Fibroblast of lung (primary cell): ENCODE data around the gene RAB28. TPM values are rescaled to one million over a fixed set of nuclear protein-coding genes. Genes with fewer than 3 reads are reported as not detected.
"Not testable (repeated sequence)": the region's sequence is repeated elsewhere in the genome, so short reads cannot be mapped to it uniquely, and the experiment has no call there.

Source experiments
- DNase-seq, 2 donors: peaks; one replicate each; pipeline versions ENCODE4 v3.0.0 to v3.0.0-alpha.2; 2010; ENCODE audit warnings: low read depth in 2 of 2
- H2AFZ ChIP-seq: 2 replicates; pipeline ENCODE4 v1.5.1; 2012; ENCODE audit warnings: low read length, control low read depth, inconsistent platforms
- H3K27ac ChIP-seq: 2 replicates; pipeline ENCODE4 v1.5.1; 2011; ENCODE audit warnings: low read length, control low read depth; ENCODE audit not compliant: insufficient read depth
- H3K27me3 ChIP-seq: 2 replicates; pipeline ENCODE4 v1.5.1; 2011; ENCODE audit warnings: mild to moderate bottlenecking, low read length; ENCODE audit not compliant: control insufficient read depth, insufficient read depth
- H3K36me3 ChIP-seq: 2 replicates; pipeline ENCODE4 v1.5.1; 2011; ENCODE audit warnings: low read length; ENCODE audit not compliant: control insufficient read depth, insufficient read depth
- H3K4me1 ChIP-seq: 2 replicates; pipeline ENCODE4 v1.5.1; 2011; ENCODE audit warnings: low read length; ENCODE audit not compliant: control insufficient read depth, insufficient read depth; ENCODE audit errors: extremely low read depth
- H3K4me2 ChIP-seq: 2 replicates; pipeline ENCODE4 v1.5.1; 2011; ENCODE audit warnings: low read length, control low read depth; ENCODE audit not compliant: insufficient read depth; ENCODE audit errors: extremely low read depth
- H3K4me3 ChIP-seq, 4 experiments: fragments of 200-600 bp in 1 of 4; sonication (generic) in 1 of 4; replicated peaks in 1 of 4; 2 replicates each; pipeline ENCODE4 v1.5.1; 2011 to 2016; ENCODE audit warnings: low read length in 4 of 4, low read depth in 3 of 4, mild to moderate bottlenecking in 3 of 4, control low read depth in 2 of 4, inconsistent platforms in 1 of 4, mixed read lengths in 1 of 4; ENCODE audit not compliant: insufficient read depth in 1 of 4; ENCODE audit errors: control extremely low read depth in 1 of 4
- H3K79me2 ChIP-seq: 2 replicates; pipeline ENCODE4 v1.5.1; 2012; ENCODE audit warnings: mild to moderate bottlenecking, low read length, inconsistent platforms; ENCODE audit not compliant: control insufficient read depth, insufficient read depth
- H3K9ac ChIP-seq: 2 replicates; pipeline ENCODE4 v1.5.1; 2011; ENCODE audit warnings: mild to moderate bottlenecking, low read length, control low read depth; ENCODE audit not compliant: insufficient read depth
- H3K9me3 ChIP-seq: 2 replicates; pipeline ENCODE4 v1.5.1; 2012; ENCODE audit warnings: low read depth, low read length; ENCODE audit not compliant: control insufficient read depth, insufficient read depth
- H4K20me1 ChIP-seq: 2 replicates; pipeline ENCODE4 v1.5.1; 2011; ENCODE audit warnings: low read length; ENCODE audit not compliant: control insufficient read depth, insufficient read depth; ENCODE audit errors: extremely low read depth
- EZH2 ChIP-seq: IDR thresholded peaks from 2 replicates; pipeline ENCODE4 v1.5.1; 2012; ENCODE audit warnings: low read length, control low read depth, mild to moderate bottlenecking; ENCODE audit errors: missing control alignments
- polyA plus RNA-seq, 2 donors: library from polyadenylated mRNA; depleted of rRNA in 1 of 2; stranded (reverse) in 1 of 2; unstranded in 1 of 2; fragments of >200 nt; gene quantifications; 2 replicates each; pipeline ENCODE4 v1.2.1, GENCODE V29; 2011 to 2012; ENCODE audit warnings: missing spikeins in 1 of 2
- total RNA-seq: library from RNA; depleted of rRNA; stranded (reverse); fragments of >200 nt; gene quantifications from 2 replicates; pipeline ENCODE4 v1.2.1, GENCODE V29; 2014
- TF ChIP-seq, protein P1 (sequence below), 2 donors: IDR thresholded peaks in 1 of 2; conservative IDR thresholded peaks in 1 of 2; 1 replicate in 1 of 2; 2 replicates in 1 of 2; pipeline ENCODE4 v1.5.1; 2011 to 2012; ENCODE audit warnings: low read length in 2 of 2, control low read depth in 1 of 2, inconsistent platforms in 1 of 2, low read depth in 1 of 2, mild to moderate bottlenecking in 1 of 2

Gene RAB28
- total and polyA plus RNA-seq, 2 donors (not counting 1 experiment from before 2014, with no cell fraction given), result 17.7 to 18.1 TPM

- H3K36me3 ChIP-seq, result no peaks in the 10 kb centered on the region
- TF ChIP-seq, protein P1, sequence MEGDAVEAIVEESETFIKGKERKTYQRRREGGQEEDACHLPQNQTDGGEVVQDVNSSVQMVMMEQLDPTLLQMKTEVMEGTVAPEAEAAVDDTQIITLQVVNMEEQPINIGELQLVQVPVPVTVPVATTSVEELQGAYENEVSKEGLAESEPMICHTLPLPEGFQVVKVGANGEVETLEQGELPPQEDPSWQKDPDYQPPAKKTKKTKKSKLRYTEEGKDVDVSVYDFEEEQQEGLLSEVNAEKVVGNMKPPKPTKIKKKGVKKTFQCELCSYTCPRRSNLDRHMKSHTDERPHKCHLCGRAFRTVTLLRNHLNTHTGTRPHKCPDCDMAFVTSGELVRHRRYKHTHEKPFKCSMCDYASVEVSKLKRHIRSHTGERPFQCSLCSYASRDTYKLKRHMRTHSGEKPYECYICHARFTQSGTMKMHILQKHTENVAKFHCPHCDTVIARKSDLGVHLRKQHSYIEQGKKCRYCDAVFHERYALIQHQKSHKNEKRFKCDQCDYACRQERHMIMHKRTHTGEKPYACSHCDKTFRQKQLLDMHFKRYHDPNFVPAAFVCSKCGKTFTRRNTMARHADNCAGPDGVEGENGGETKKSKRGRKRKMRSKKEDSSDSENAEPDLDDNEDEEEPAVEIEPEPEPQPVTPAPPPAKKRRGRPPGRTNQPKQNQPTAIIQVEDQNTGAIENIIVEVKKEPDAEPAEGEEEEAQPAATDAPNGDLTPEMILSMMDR (conservative IDR thresholded peaks at IDR 0.05 in 1 of 2, IDR thresholded peaks at IDR 0.05 in 1 of 2; ENCODE audit: low read depth in 1 of 2, low read length in 2 of 2), result no peak
- no peak for TF ChIP-seq EZH2
- DNase-seq, result no peak
- no peaks in the 10 kb centered on the region for H3K9me3 ChIP-seq
- no peak overlapping the region for H2AFZ ChIP-seq
- no peak overlapping the region for H3K9ac ChIP-seq
- no peaks in the 10 kb centered on the region for H3K79me2 ChIP-seq
- no peaks in the 10 kb centered on the region for H3K27me3 ChIP-seq
- H4K20me1 ChIP-seq, result no peaks in the 10 kb centered on the region
- H3K4me2 ChIP-seq, result no peak overlapping the region
- no peaks in the 10 kb centered on the region for H3K4me1 ChIP-seq
- H3K27ac ChIP-seq, result no peak overlapping the region
- no peak overlapping the region for H3K4me3 ChIP-seq
Observed at GRCh38 chr4:13403326-13403725, 80.8 kb downstream of the RAB28 start.

DNA sequence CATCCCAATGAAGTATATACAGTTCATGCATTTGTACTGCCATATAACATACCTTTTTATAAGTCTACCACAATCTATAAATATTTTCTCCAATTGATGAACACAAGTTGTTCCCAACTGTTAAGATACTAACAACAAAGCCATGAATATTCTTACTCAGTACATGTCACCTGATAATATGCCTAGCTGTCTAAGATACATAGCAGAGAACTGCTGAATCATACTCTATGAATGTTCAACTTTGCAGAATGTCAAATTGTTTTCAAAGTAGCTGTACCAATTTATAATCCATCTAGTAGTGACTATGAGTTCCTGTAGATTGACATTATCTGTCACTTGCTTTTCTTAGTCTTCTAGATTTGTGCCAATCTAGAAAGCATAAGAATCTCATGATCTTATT lies 84.9 kb downstream of the RAB28 start:
- no peaks in the 10 kb centered on the region for H4K20me1 ChIP-seq
- H3K79me2 ChIP-seq, result no peaks in the 10 kb centered on the region
- H3K4me2 ChIP-seq, result no peak overlapping the region
- no peak overlapping the region for H2AFZ ChIP-seq
- H3K4me3 ChIP-seq, result no peak overlapping the region
- H3K27me3 ChIP-seq, result no peaks in the 10 kb centered on the region
- TF ChIP-seq, protein P1 (conservative IDR thresholded peaks at IDR 0.05 in 1 of 2, IDR thresholded peaks at IDR 0.05 in 1 of 2; ENCODE audit: low read depth in 1 of 2, low read length in 2 of 2), result no peak
- TF ChIP-seq EZH2, result no peak
- H3K9ac ChIP-seq, result no peak overlapping the region
- H3K9me3 ChIP-seq, result no peaks in the 10 kb centered on the region
- H3K27ac ChIP-seq, result no peak overlapping the region
- H3K4me1 ChIP-seq, result no peaks in the 10 kb centered on the region
- peak in 1 of 2 donors; percentile 49 for DNase-seq
- no peaks in the 10 kb centered on the region for H3K36me3 ChIP-seq

GRCh38 chr4:13396161-13396560 lies 88.0 kb downstream of the RAB28 start:
- TF ChIP-seq EZH2, result no peak
- TF ChIP-seq, protein P1 (conservative IDR thresholded peaks at IDR 0.05 in 1 of 2, IDR thresholded peaks at IDR 0.05 in 1 of 2; ENCODE audit: low read depth in 1 of 2, low read length in 2 of 2), result no peak
- DNase-seq, result no peak
- Histone ChIP-seq H3K9ac (no peak overlapping the region), H4K20me1 (no peaks in the 10 kb centered on the region), H3K79me2 (no peaks in the 10 kb centered on the region), H3K9me3 (no peaks in the 10 kb centered on the region), H3K4me1 (no peaks in the 10 kb centered on the region), H3K27ac (no peak overlapping the region), H2AFZ (no peak overlapping the region), H3K4me3 (no peak overlapping the region), H3K36me3 (no peaks in the 10 kb centered on the region), H3K4me2 (no peak overlapping the region), H3K27me3 (no peaks in the 10 kb centered on the region)

- H3K4me2 ChIP-seq, H3K27me3 ChIP-seq, DNase-seq, H3K79me2 ChIP-seq, H3K4me1 ChIP-seq, H3K9ac ChIP-seq, H3K4me3 ChIP-seq, H3K9me3 ChIP-seq, H4K20me1 ChIP-seq, H3K27ac ChIP-seq, H3K36me3 ChIP-seq, H2AFZ ChIP-seq: not testable (repeated sequence)
Observed at GRCh38 chr4:13389901-13390300, 94.2 kb downstream of the RAB28 start.
